ENCODE data around the gene XPO6.

DNA sequence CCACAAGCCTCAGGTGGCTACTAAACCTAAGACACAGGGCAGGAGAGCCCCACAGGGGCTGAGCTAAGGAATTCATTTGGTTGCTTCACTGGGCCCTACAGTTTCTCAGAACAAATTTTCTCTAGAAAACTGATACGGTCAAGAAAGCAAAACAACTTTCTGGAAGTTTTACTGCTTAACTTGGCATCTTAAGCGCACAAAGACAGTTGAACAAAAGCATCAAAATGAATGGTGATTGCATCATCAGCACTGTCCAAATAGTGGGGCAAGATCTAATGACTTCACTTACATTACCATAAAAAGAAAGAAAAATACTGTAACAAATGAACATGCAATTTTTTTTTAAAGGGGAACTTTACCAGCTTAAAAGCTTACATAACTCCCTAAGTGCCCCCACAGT lies 47.6 kb downstream of the XPO6 start:
- no peak for TF ChIP-seq CTCF (IDR thresholded peaks at IDR 0.05)
- no peak for TF ChIP-seq EZH2phosphoT487 (IDR thresholded peaks at IDR 0.05)
